Neural progenitor cell (in vitro differentiated cells): ENCODE results near the gene ZFPM1. TPM values are rescaled to one million over a fixed set of nuclear protein-coding genes. Genes with fewer than 3 reads are reported as not detected.

Experiments used
- DNase-seq: peaks from one replicate; pipeline ENCODE4 v3.0.0-alpha.2; 2016; ENCODE audit warnings: low spot score
- H2AFZ ChIP-seq: fragments of 200-600 bp; sonication (generic); replicated peaks from 2 replicates; pipeline ENCODE4 v1.6.1; 2016; ENCODE audit warnings: antibody characterized with exemption
- H3F3A ChIP-seq: fragments of 200-600 bp; sonication (generic); 2 replicates; pipeline ENCODE4 v1.6.1; 2016; ENCODE audit warnings: antibody characterized with exemption, low read depth
- H3K27ac ChIP-seq: fragments of 200-600 bp; sonication (generic); 2 replicates; pipeline ENCODE4 v1.5.1; 2016; ENCODE audit warnings: mild to moderate bottlenecking
- H3K27me3 ChIP-seq: fragments of 200-600 bp; sonication (generic); 2 replicates; pipeline ENCODE4 v1.6.1; 2016; ENCODE audit warnings: mild to moderate bottlenecking, moderate library complexity
- H3K36me3 ChIP-seq: fragments of 200-600 bp; sonication (generic); 2 replicates; pipeline ENCODE4 v1.5.1; 2016
- H3K4me1 ChIP-seq: fragments of 200-600 bp; sonication (generic); 2 replicates; pipeline ENCODE4 v1.6.1; 2016; ENCODE audit warnings: mixed run types
- H3K4me2 ChIP-seq: fragments of 200-600 bp; sonication (generic); 2 replicates; pipeline ENCODE4 v1.6.1; 2016
- H3K4me3 ChIP-seq: fragments of 200-600 bp; sonication (generic); 2 replicates; pipeline ENCODE4 v1.5.1; 2016
- H3K79me2 ChIP-seq: fragments of 200-600 bp; sonication (generic); 2 replicates; pipeline ENCODE4 v1.6.1; 2016; ENCODE audit warnings: low read depth
- H3K9ac ChIP-seq: fragments of 200-600 bp; sonication (generic); 2 replicates; pipeline ENCODE4 v1.6.1; 2016
- H3K9me3 ChIP-seq: fragments of 200-600 bp; sonication (generic); 2 replicates; pipeline ENCODE4 v1.5.1; 2016; ENCODE audit warnings: low read depth
- H4K20me1 ChIP-seq: fragments of 200-600 bp; sonication (generic); 2 replicates; pipeline ENCODE4 v1.6.1; 2016; ENCODE audit warnings: low read depth
- H3K27ac Mint-ChIP-seq: 3 replicates; pipeline ENCODE4 v1.8.0; 2021; ENCODE audit warnings: mixed read lengths
- H3K27me3 Mint-ChIP-seq: 2 replicates; pipeline ENCODE4 v1.8.0; 2022; ENCODE audit warnings: low read depth, mild to moderate bottlenecking, inconsistent platforms, moderate library complexity, mixed read lengths; ENCODE audit not compliant: insufficient read depth
- H3K36me3 Mint-ChIP-seq: 3 replicates; pipeline ENCODE4 v1.8.0; 2021; ENCODE audit warnings: mixed read lengths
- H3K4me1 Mint-ChIP-seq: 3 replicates; pipeline ENCODE4 v1.8.0; 2021; ENCODE audit warnings: mixed read lengths
- H3K4me3 Mint-ChIP-seq: 3 replicates; pipeline ENCODE4 v1.8.0; 2021; ENCODE audit warnings: mild to moderate bottlenecking, moderate library complexity, mixed read lengths
- H3K9me3 Mint-ChIP-seq: 3 replicates; pipeline ENCODE4 v1.8.0; 2020; ENCODE audit warnings: mixed read lengths
- EZH2 ChIP-seq: fragments of 200-600 bp; sonication (generic); IDR thresholded peaks from 2 replicates; pipeline ENCODE4 v1.6.1; 2017; ENCODE audit warnings: antibody characterized with exemption, mild to moderate bottlenecking, moderate library complexity
- EZH2phosphoT487 ChIP-seq: fragments of 200-600 bp; sonication (generic); IDR thresholded peaks from 2 replicates; pipeline ENCODE4 v1.6.1; 2017; ENCODE audit warnings: antibody characterized with exemption
- total RNA-seq: library from RNA; depleted of rRNA; stranded (reverse); fragments of >200 nt; gene quantifications from 2 replicates; pipeline ENCODE4 v1.2.3, GENCODE V29; 2015; ENCODE audit warnings: low replicate concordance
- TF ChIP-seq, protein P1 (sequence below): fragments of 200-600 bp; sonication (generic); IDR thresholded peaks from 2 replicates; pipeline ENCODE4 v1.5.1; 2017; ENCODE audit warnings: antibody characterized with exemption, mild to moderate bottlenecking

Gene ZFPM1
- total RNA-seq, 1 donor from 2014 or later: 0.36 TPM

DNA sequence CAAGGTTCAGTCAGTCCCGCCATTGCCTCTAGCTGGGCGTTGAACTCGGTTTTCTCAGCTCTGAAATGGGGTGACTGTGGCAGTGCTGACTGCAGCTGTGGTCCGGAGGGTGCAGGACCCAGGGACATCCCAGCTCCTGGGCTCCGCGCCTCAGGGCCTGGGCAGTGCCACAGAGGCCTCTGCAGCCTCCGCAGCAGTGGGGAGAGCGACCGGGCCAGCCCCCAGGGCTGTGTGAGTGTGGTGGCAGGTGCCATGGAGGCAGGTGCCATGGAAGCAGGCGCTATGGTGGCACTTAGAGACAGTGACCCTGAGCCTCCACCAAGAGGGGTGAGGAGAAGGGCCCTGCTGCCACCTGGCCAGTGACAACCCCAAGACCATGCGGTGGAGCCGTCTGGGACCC is 39.4 kb upstream of the ZFPM1 start:
- DNase-seq: no peak
- H2AFZ ChIP-seq: no peak overlapping the region
- TF ChIP-seq EZH2phosphoT487: no peak
- TF ChIP-seq EZH2: no peak
- TF ChIP-seq, protein P1, sequence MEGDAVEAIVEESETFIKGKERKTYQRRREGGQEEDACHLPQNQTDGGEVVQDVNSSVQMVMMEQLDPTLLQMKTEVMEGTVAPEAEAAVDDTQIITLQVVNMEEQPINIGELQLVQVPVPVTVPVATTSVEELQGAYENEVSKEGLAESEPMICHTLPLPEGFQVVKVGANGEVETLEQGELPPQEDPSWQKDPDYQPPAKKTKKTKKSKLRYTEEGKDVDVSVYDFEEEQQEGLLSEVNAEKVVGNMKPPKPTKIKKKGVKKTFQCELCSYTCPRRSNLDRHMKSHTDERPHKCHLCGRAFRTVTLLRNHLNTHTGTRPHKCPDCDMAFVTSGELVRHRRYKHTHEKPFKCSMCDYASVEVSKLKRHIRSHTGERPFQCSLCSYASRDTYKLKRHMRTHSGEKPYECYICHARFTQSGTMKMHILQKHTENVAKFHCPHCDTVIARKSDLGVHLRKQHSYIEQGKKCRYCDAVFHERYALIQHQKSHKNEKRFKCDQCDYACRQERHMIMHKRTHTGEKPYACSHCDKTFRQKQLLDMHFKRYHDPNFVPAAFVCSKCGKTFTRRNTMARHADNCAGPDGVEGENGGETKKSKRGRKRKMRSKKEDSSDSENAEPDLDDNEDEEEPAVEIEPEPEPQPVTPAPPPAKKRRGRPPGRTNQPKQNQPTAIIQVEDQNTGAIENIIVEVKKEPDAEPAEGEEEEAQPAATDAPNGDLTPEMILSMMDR: no peak
- H3F3A ChIP-seq: no peaks in the 10 kb centered on the region
- H3K27me3 Mint-ChIP-seq: peaks cover 7% of the 10 kb centered on the region
- no peak overlapping the region for H3K9ac ChIP-seq
- H3K4me2 ChIP-seq: no peak overlapping the region
- H3K4me1 ChIP-seq: no peaks in the 10 kb centered on the region
- no peaks in the 10 kb centered on the region for H3K36me3 Mint-ChIP-seq
- no peaks in the 10 kb centered on the region for H3K27me3 ChIP-seq
- no peak overlapping the region for H3K27ac ChIP-seq
- H3K27ac Mint-ChIP-seq: no peak overlapping the region
- no peaks in the 10 kb centered on the region for H3K9me3 Mint-ChIP-seq
- no peaks in the 10 kb centered on the region for H3K9me3 ChIP-seq
- H3K4me1 Mint-ChIP-seq: peaks cover 3% of the 10 kb centered on the region
- no peaks in the 10 kb centered on the region for H3K79me2 ChIP-seq
- H3K4me3 ChIP-seq: no peak overlapping the region
- no peaks in the 10 kb centered on the region for H3K36me3 ChIP-seq
- no peak overlapping the region for H3K4me3 Mint-ChIP-seq
- no peaks in the 10 kb centered on the region for H4K20me1 ChIP-seq

DNA sequence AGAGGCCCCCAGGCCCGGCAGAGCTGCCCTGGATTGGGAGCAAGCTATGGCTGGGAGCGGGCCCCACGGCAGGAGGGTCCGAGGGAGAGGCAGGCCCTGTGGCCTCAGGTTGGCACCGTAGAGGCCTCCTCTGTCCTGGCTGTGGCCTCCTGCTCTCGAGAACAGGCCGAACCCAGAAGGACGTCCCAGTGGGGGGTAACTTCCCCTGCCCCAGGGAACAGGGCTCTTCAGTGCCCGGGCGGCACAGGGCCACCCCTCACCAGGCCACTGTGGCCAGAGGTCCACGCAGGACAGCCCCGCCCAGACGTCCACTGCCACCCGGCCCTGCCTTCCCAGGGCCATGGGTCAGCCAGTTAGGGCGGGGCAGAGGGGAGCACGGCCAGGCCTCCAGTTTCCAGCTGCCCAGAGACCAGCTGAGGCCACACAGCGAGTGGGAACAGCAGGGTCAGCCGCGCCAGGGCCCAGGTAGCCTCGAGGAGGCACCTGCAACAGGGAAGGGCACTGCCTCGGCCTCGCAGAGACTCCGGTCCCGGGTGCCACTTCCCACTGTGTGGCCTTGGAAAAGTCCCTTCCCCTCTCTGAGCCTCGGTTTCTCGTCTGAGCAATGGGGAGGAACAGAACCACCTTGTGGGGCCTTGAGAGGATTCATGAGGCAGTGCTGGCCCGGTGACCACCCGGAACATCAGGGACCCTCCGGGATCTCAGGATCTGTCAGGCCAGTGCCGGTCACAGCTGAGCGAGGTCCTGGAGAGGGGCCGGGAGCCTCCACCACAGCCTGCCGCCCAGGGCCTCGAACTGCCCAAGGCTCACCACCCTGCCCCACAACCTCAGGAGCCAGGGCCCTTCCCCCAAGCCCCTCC is 38.3 kb upstream of the ZFPM1 start:
- H3K36me3 Mint-ChIP-seq: no peaks in the 10 kb centered on the region
- no peaks in the 10 kb centered on the region for H3K9me3 Mint-ChIP-seq
- Histone ChIP-seq H3K4me3 (no peak overlapping the region), H3K36me3 (no peaks in the 10 kb centered on the region), H3K9me3 (no peaks in the 10 kb centered on the region), H3K79me2 (no peaks in the 10 kb centered on the region), H3K9ac (no peak overlapping the region), H2AFZ (no peak overlapping the region), H3K4me2 (no peak overlapping the region), H3K27ac (no peak overlapping the region), H4K20me1 (no peaks in the 10 kb centered on the region), H3F3A (no peaks in the 10 kb centered on the region), H3K27me3 (no peaks in the 10 kb centered on the region), H3K4me1 (no peaks in the 10 kb centered on the region)
- TF ChIP-seq EZH2 (no peak), EZH2phosphoT487 (no peak)
- TF ChIP-seq, protein P1: no peak
- no peak for DNase-seq
- H3K4me3 Mint-ChIP-seq: no peak overlapping the region
- peaks cover 7% of the 10 kb centered on the region for H3K27me3 Mint-ChIP-seq
- no peaks in the 10 kb centered on the region for H3K4me1 Mint-ChIP-seq
- H3K27ac Mint-ChIP-seq: no peak overlapping the region

DNA sequence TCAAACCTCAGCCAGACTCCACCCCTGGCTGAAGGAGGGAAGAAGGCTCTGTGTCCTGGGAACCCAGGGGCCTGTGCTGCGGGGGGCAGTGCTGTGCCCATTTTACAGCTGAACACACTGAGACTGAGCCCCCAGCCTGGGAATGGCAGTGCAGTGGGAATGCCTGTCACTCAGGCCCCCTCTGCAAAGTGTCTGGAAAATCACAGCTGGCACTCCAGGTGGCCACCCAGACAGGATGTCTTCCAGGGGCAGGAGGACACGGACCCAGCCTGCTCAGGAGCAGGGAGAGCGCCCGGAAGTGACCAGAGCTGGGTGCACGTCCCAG is 37.7 kb upstream of the ZFPM1 start:
- no peak overlapping the region for H3K27ac Mint-ChIP-seq
- Histone ChIP-seq H2AFZ (no peak overlapping the region), H3K4me2 (no peak overlapping the region), H4K20me1 (no peaks in the 10 kb centered on the region), H3K9ac (no peak overlapping the region), H3K4me3 (no peak overlapping the region), H3K27me3 (no peaks in the 10 kb centered on the region), H3K4me1 (no peaks in the 10 kb centered on the region), H3K36me3 (no peaks in the 10 kb centered on the region), H3K27ac (no peak overlapping the region), H3K9me3 (no peaks in the 10 kb centered on the region), H3F3A (no peaks in the 10 kb centered on the region), H3K79me2 (no peaks in the 10 kb centered on the region)
- H3K4me1 Mint-ChIP-seq: no peaks in the 10 kb centered on the region
- no peaks in the 10 kb centered on the region for H3K9me3 Mint-ChIP-seq
- TF ChIP-seq EZH2phosphoT487 (no peak), EZH2 (no peak)
- TF ChIP-seq, protein P1: no peak
- H3K27me3 Mint-ChIP-seq: peaks cover 4% of the 10 kb centered on the region
- no peak overlapping the region for H3K4me3 Mint-ChIP-seq
- no peaks in the 10 kb centered on the region for H3K36me3 Mint-ChIP-seq
- no peak for DNase-seq
